SK-N-SH (cell line): Measurements from ENCODE around the gene LTV1. TPM values are rescaled to one million over a fixed set of nuclear protein-coding genes. Genes with fewer than 3 reads are reported as not detected.

Experiments
- CTCF ChIA-PET: fragments of 300-600, 350-600 bp; formaldehyde crosslinking; extraction: SDS; loops from one replicate; lab custom pipeline; 2021; lab: Yijun Ruan, JAX
- POLR2A ChIA-PET: fragments of 350-600 bp; sonication (Branson Sonifier 250); formaldehyde crosslinking; extraction: SDS; loops from one replicate; lab custom pipeline; 2020; ENCODE audit warnings: antibody characterized with exemption, inconsistent platforms; lab: Yijun Ruan, JAX
- DNase-seq: peaks from one replicate; pipeline ENCODE4 v3.0.0; 2012
- H2AFZ ChIP-seq: fragments of 200-600 bp; sonication (generic); 2 replicates; pipeline ENCODE4 v1.8.1; 2016; ENCODE audit warnings: antibody characterized with exemption, mild to moderate bottlenecking, low read depth
- H3F3A ChIP-seq: fragments of 200-600 bp; sonication (generic); replicated peaks from 2 replicates; pipeline ENCODE3; 2016; ENCODE audit warnings: antibody characterized with exemption, mild to moderate bottlenecking; ENCODE audit not compliant: insufficient read depth
- H3K27ac ChIP-seq, 2 experiments: fragments of 200-500 bp in 1 of 2; fragments of 200-600 bp in 1 of 2; sonication (Bioruptor generic) in 1 of 2; sonication (generic), shearing (Covaris generic) in 1 of 2; 2 replicates each; pipeline versions ENCODE4 v1.5.1 to v1.6.1; 2014 to 2016; ENCODE audit warnings: low read depth in 2 of 2, inconsistent platforms in 1 of 2, low read length in 1 of 2, mild to moderate bottlenecking in 1 of 2, mixed read lengths in 1 of 2
- H3K27me3 ChIP-seq: fragments of 200-600 bp; sonication (generic), shearing (Covaris generic); 2 replicates; pipeline ENCODE4 v1.6.1; 2016; ENCODE audit warnings: mixed run types; ENCODE audit not compliant: insufficient read depth
- H3K36me3 ChIP-seq, 2 experiments: fragments of 200-500 bp in 1 of 2; fragments of 200-600 bp in 1 of 2; sonication (Bioruptor generic) in 1 of 2; sonication (generic) in 1 of 2; replicated peaks in 1 of 2; 2 replicates each; pipeline versions ENCODE3 to v1.5.1; 2014 to 2016; ENCODE audit warnings: low read length in 1 of 2, mild to moderate bottlenecking in 1 of 2; ENCODE audit not compliant: insufficient read depth in 2 of 2, control insufficient read depth in 1 of 2
- H3K4me1 ChIP-seq, 2 experiments: fragments of 200-500 bp in 1 of 2; fragments of 200-600 bp in 1 of 2; sonication (Bioruptor generic) in 1 of 2; sonication (generic), shearing (Covaris generic) in 1 of 2; 2 replicates each; pipeline versions ENCODE4 v1.5.1 to v1.6.1; 2014 to 2016; ENCODE audit warnings: low read depth in 1 of 2, low read length in 1 of 2, mixed run types in 1 of 2; ENCODE audit not compliant: insufficient read depth in 2 of 2, control insufficient read depth in 1 of 2
- H3K4me2 ChIP-seq: fragments of 200-600 bp; sonication (generic), shearing (Covaris generic); 2 replicates; pipeline ENCODE4 v1.6.1; 2017; ENCODE audit warnings: mixed run types
- H3K4me3 ChIP-seq, 2 experiments: fragments of 200-500 bp in 1 of 2; fragments of 200-600 bp in 1 of 2; sonication (Bioruptor generic) in 1 of 2; sonication (generic), shearing (Covaris generic) in 1 of 2; 2 replicates each; pipeline versions ENCODE4 v1.5.1 to v1.8.1; 2014 to 2016; ENCODE audit warnings: low read depth in 2 of 2, inconsistent platforms in 1 of 2, low read length in 1 of 2, mild to moderate bottlenecking in 1 of 2, mixed read lengths in 1 of 2, moderate library complexity in 1 of 2
- H3K79me2 ChIP-seq: fragments of 200-600 bp; sonication (generic); 2 replicates; pipeline ENCODE4 v1.8.1; 2017; ENCODE audit warnings: mild to moderate bottlenecking; ENCODE audit not compliant: insufficient read depth
- H3K9ac ChIP-seq: fragments of 200-600 bp; sonication (generic); 2 replicates; pipeline ENCODE4 v1.6.1; 2017; ENCODE audit warnings: mixed run types
- H3K9me2 ChIP-seq: fragments of 200-600 bp; sonication (generic); 2 replicates; pipeline ENCODE4 v1.6.1; 2017; ENCODE audit warnings: mixed run types
- H3K9me3 ChIP-seq: fragments of 200-600 bp; sonication (generic); 2 replicates; pipeline ENCODE4 v1.6.1; 2017; ENCODE audit warnings: mixed run types, mild to moderate bottlenecking, moderate library complexity
- H4K20me1 ChIP-seq: fragments of 200-600 bp; sonication (generic); 2 replicates; pipeline ENCODE4 v1.6.1; 2017; ENCODE audit warnings: mild to moderate bottlenecking, mixed run types; ENCODE audit not compliant: insufficient read depth
- CHD2 ChIP-seq: fragments of 150-350 bp; IDR thresholded peaks from 2 replicates; pipeline ENCODE4 v1.6.1; 2018; ENCODE audit warnings: low read length; ENCODE audit not compliant: partially characterized antibody
- CTCF ChIP-seq: fragments of 200-600 bp; sonication (generic); IDR thresholded peaks from 2 replicates; pipeline ENCODE4 v1.6.1; 2017; ENCODE audit warnings: antibody characterized with exemption, mild to moderate bottlenecking, moderate library complexity
- ELF1 ChIP-seq: IDR thresholded peaks from 2 replicates; pipeline ENCODE4 v1.4.0; 2012
- EZH2phosphoT487 ChIP-seq: fragments of 200-600 bp; sonication (generic); IDR thresholded peaks from 2 replicates; pipeline ENCODE4 v1.6.1; 2017; ENCODE audit warnings: low read depth, mixed run types, mild to moderate bottlenecking, antibody characterized with exemption, moderate library complexity, borderline replicate concordance
- FOSL2 ChIP-seq: IDR thresholded peaks from 2 replicates; pipeline ENCODE4 v1.4.0; 2012; ENCODE audit warnings: low read depth, mild to moderate bottlenecking, moderate library complexity, borderline replicate concordance
- FOXM1 ChIP-seq: IDR thresholded peaks from 2 replicates; pipeline ENCODE4 v1.4.0; 2012; ENCODE audit warnings: low read depth, mild to moderate bottlenecking
- GABPA ChIP-seq: IDR thresholded peaks from 2 replicates; pipeline ENCODE4 v1.4.0; 2012; ENCODE audit warnings: low read depth, mild to moderate bottlenecking
- IRF3 ChIP-seq: fragments of 150-350 bp; IDR thresholded peaks from 2 replicates; pipeline ENCODE4 v1.6.1; 2016; ENCODE audit warnings: mild to moderate bottlenecking, low read depth, low read length
- JUND ChIP-seq: IDR thresholded peaks from 2 replicates; pipeline ENCODE4 v1.4.0; 2012
- MEF2A ChIP-seq: IDR thresholded peaks from 2 replicates; pipeline ENCODE4 v1.4.0; 2012; ENCODE audit warnings: low read depth, borderline replicate concordance
- MXI1 ChIP-seq: IDR thresholded peaks from 2 replicates; pipeline ENCODE4 v1.6.1; 2012; ENCODE audit warnings: mild to moderate bottlenecking, low read depth, low read length, improper control_type of control experiment
- NFIC ChIP-seq: IDR thresholded peaks from 2 replicates; pipeline ENCODE4 v1.4.0; 2012; ENCODE audit warnings: borderline replicate concordance
- POLR2AphosphoS5 ChIP-seq: IDR thresholded peaks from 2 replicates; pipeline ENCODE4 v1.6.1; 2012; ENCODE audit warnings: low read depth, low read length
- RAD21 ChIP-seq: IDR thresholded peaks from 2 replicates; pipeline ENCODE4 v1.6.1; 2012; ENCODE audit warnings: mild to moderate bottlenecking, low read length
- RCOR1 ChIP-seq: fragments of 150-350 bp; IDR thresholded peaks from 2 replicates; pipeline ENCODE4 v1.6.1; 2017; ENCODE audit warnings: antibody characterized with exemption, low read length
- TAF1 ChIP-seq: IDR thresholded peaks from 2 replicates; pipeline ENCODE4 v1.6.1; 2012; ENCODE audit warnings: low read depth, mild to moderate bottlenecking, low read length, moderate library complexity, borderline replicate concordance
- TEAD4 ChIP-seq: IDR thresholded peaks from 2 replicates; pipeline ENCODE4 v1.4.0; 2012; ENCODE audit warnings: mild to moderate bottlenecking, borderline replicate concordance; ENCODE audit not compliant: insufficient read depth
- WGBS: methylation state at CpG from one replicate; pipeline ENCODE4 v1.1.6; 2017; ENCODE audit warnings: low lambda C conversion rate; 5-methylcytosine and 5-hydroxymethylcytosine counted together
- polyA plus RNA-seq, 3 experiments: library from polyadenylated mRNA; depleted of rRNA; stranded (reverse); fragments of >200 nt; gene quantifications; 2 replicates each; pipeline ENCODE4 v1.2.3, GENCODE V29; 2012
- TF ChIP-seq, protein P1 (sequence below): fragments of 150-350 bp; IDR thresholded peaks from 2 replicates; pipeline ENCODE4 v1.6.1; 2017; ENCODE audit warnings: antibody characterized with exemption, low read length, low read depth, borderline replicate concordance
- TF ChIP-seq, protein P2 (sequence below): IDR thresholded peaks from 2 replicates; pipeline ENCODE4; 2012

Gene LTV1
- polyA plus RNA-seq, 1 of the 3 experiments (the other 2 are of a cell fraction) = 19.4 TPM

DNA sequence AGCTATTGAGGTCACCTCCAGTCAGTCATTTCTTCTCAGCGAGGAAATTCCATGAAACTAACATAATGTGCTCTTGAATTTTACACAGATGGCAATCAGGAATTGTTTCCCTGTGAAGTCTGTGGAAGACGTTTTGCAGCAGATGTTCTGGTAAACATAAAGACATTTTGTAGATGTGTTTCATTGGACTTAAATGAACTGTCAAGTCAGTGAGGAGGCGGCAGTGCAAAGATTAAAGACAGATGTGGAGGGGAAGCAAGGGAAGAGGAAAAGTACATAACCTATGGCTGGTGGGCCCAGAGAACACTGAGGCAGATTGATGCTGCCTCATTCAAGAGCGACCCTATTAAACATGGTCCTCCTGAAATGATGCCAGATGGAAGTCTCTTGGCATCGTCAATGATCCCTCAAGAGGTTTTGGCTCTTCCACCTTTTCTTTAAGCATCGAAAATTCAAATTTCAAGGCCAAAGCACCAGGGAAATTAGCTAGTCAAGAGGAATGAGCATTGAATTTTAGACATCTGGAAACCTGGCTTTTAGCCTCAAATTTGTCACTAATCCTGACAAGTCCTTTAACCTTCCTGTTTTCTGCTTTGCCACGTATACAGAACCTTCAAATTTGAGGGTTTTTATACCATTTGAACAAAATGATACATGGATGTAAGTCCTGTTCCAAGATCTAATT is 41.2 kb downstream of the LTV1 start:
- Histone ChIP-seq H2AFZ (no peak overlapping the region), H3F3A (no peaks in the 10 kb centered on the region), H3K79me2 (no peaks in the 10 kb centered on the region), H3K9me3 (no peaks in the 10 kb centered on the region), H3K9ac (no peak overlapping the region), H4K20me1 (no peaks in the 10 kb centered on the region), H3K36me3 (no peaks in the 10 kb centered on the region), H3K4me1 (no peaks in the 10 kb centered on the region), H3K9me2 (no peaks in the 10 kb centered on the region), H3K27ac (no peak overlapping the region), H3K4me2 (no peak overlapping the region), H3K27me3 (no peaks in the 10 kb centered on the region), H3K4me3 (no peak overlapping the region)
- WGBS = 38% methylated on average over 7 of the region's 7 CpGs
- no peak for DNase-seq
- ChIA-PET POLR2A (no interaction called here), CTCF (interaction anchor here (1.0 kb wide), 1 partner anchor 19 kb away, joined by 3 read pairs; no protein-coding TSS in a partner anchor)
- TF ChIP-seq RAD21 (no peak), NFIC (no peak), FOXM1 (no peak), CHD2 (no peak), MEF2A (no peak), RCOR1 (no peak), ELF1 (no peak), TAF1 (no peak), GABPA (no peak), CTCF (no peak), POLR2AphosphoS5 (no peak), EZH2phosphoT487 (no peak)
- TF ChIP-seq, protein P1, sequence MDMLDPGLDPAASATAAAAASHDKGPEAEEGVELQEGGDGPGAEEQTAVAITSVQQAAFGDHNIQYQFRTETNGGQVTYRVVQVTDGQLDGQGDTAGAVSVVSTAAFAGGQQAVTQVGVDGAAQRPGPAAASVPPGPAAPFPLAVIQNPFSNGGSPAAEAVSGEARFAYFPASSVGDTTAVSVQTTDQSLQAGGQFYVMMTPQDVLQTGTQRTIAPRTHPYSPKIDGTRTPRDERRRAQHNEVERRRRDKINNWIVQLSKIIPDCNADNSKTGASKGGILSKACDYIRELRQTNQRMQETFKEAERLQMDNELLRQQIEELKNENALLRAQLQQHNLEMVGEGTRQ = no peak
- TF ChIP-seq, protein P2, sequence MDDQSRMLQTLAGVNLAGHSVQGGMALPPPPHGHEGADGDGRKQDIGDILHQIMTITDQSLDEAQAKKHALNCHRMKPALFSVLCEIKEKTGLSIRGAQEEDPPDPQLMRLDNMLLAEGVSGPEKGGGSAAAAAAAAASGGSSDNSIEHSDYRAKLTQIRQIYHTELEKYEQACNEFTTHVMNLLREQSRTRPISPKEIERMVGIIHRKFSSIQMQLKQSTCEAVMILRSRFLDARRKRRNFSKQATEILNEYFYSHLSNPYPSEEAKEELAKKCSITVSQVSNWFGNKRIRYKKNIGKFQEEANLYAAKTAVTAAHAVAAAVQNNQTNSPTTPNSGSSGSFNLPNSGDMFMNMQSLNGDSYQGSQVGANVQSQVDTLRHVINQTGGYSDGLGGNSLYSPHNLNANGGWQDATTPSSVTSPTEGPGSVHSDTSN = no peak

- no peaks in the 10 kb centered on the region for H3F3A ChIP-seq
- WGBS = 100% methylated on average over 1 of the region's 1 CpG
- no peaks in the 10 kb centered on the region for H3K9me2 ChIP-seq
- no peak overlapping the region for H2AFZ ChIP-seq
- H3K9me3 ChIP-seq = no peaks in the 10 kb centered on the region
- H3K36me3 ChIP-seq = no peaks in the 10 kb centered on the region
- H4K20me1 ChIP-seq = no peaks in the 10 kb centered on the region
- no peaks in the 10 kb centered on the region for H3K27me3 ChIP-seq
- no peaks in the 10 kb centered on the region for H3K79me2 ChIP-seq
- CTCF ChIA-PET = interaction anchor here (0.7 to 1.0 kb wide), 3 partner anchors 18 to 128 kb away, joined by 3 read pairs; no protein-coding TSS in a partner anchor
- H3K4me1 ChIP-seq = no peaks in the 10 kb centered on the region
- H3K9ac ChIP-seq = no peak overlapping the region
- POLR2A ChIA-PET = no interaction called here
- H3K27ac ChIP-seq = no peak overlapping the region
- TF ChIP-seq MXI1 (no peak), JUND (no peak), FOSL2 (no peak), IRF3 (no peak), ELF1 (no peak), TEAD4 (no peak)
- H3K4me2 ChIP-seq = no peak overlapping the region
- no peak overlapping the region for H3K4me3 ChIP-seq
- no peak for DNase-seq
Measured at GRCh38 chr6:143885116-143885515, 42.0 kb downstream of the LTV1 start.
